HG02884 (cell line): ENCODE data around the gene USP49.
A peak's percentile ranks its signal among the peaks of the same experiment; 100 is the strongest.

Experiments
- ATAC-seq: cut with Tn5 transposase; IDR thresholded peaks from one replicate; pipeline ENCODE4 v1.9.1; 2021; ENCODE audit warnings: mild to moderate bottlenecking, moderate library complexity; ENCODE audit not compliant: unreplicated experiment

USP49 gene

DNA sequence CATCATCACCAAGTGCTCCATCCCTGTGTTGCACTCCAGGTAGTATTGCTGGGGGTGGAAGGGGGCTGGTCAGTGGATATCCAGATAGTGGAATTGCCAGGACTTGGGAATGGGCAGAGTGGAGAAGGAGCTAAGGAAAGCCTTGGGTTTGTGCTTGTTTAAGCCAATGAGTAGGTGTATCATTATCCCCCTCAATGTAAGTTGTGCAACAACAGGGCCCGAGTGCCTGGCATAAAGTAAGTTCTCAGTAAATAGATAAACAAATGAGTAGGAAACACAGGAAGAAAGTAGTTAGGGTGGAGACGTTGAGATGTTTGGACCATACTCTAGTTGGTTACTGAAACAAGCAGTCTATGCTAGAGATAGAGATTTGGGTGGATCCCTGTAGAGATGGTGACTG is 36.6 kb upstream of the USP49 start:
- ATAC-seq, result no peak

DNA sequence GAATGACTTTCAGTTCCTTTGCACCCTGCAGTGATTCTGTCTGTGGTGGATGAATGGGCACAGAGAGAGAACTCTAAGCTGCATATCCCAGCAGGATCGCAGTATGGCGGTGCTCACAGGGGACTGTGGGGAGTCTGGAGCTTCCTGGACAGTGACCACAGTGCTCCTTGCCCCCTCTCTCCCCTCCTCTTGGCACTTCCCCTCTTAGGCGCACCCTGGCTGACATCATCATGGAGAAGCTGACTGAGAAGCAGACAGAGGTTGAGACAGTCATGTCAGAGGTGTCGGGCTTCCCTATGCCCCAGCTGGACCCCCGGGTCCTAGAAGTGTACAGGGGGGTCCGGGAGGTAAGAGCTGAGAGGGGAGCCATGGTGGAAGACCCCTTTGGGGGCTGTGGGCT is 34.7 kb upstream of the USP49 start:
- ATAC-seq, result no peak

DNA sequence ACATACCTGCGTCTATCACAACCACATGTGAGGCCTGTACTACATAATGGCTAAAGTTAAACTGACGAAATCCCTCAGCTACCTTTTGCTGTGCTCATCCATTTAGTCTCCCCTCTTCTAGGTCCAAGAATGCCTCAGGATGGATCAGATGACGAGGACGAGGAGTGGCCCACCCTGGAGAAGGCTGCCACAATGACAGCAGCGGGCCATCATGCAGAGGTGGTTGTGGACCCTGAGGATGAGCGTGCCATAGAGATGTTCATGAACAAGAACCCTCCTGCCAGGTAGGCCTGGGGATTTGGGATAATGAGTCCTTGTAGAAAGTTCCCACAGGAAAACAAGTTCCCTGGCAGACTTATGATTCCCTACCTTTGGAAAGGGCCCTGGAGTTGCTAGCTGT is 32.1 kb upstream of the USP49 start:
- ATAC-seq, result no peak

DNA sequence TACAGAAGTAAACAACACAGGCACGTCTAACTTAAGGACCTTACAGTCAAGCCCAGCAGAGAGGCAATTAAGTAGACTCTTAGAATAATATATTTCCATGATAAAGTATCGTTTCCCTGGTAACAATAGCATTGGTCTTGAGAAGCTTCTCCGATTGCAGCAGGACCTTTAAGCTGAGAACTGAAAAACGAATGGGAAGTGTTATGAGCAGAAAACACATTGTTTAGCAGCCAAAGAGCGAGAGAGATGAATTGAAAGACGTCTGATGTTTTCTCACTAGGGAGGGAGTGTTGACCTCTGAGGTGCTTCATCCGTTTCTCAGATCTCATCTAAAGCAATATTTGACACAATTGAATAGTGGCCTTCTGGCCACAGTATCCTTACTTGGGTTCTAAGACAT is 27.0 kb upstream of the USP49 start:
- ATAC-seq, result no peak

DNA sequence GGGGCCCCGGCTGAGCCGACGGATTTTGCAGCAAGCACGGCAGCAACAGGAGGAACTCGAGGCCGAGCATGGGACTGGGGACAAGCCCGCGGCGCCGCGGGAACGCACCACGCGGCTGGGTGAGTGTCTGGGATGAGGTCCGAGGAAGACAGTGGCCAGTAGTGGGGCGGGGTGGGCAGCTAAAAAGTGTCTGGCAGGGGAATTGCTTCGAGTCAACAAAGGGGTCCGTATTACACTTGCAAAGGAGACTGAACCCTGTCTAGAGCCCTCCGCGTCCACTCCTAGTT is 26.5 kb upstream of the USP49 start:
- ATAC-seq, result peak; percentile 3

DNA sequence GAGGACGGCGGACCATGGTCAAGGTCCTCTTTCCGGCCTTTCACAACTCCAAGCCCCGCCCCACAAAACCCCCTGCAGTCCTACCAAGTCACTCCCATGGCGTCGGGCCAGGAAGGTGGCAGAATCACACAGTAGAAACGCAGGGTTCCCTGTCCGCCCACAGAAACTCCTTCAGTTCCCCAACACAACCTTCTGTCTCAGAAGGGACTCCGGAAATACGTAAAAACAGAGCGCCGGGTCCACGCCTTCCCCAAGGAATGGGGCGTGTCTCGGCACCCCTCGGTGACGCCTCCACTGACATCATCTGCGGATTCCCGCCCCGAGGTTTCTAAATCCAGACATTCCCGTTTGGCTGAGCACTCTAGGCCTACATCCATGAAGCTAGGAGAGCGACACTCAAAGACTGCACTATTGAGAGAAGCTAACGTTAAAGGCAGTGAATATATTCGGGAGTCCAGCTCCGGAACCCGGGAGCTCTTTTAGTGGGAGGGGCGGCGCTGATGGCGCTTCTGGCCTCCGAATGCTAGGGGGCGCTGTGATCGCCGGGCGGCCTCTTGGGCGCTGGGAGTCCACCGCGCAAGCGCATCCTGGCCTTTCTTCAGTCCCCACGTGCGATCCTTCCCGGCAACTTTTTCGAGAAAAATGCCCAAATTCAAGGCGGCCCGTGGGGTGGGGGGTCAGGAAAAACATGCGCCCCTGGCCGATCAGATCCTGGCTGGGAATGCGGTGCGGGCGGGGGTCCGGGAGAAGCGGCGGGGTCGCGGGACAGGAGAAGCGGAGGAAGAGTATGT is 25.9 kb upstream of the USP49 start, which contains the start of the genes BYSL and MED20:
Gene BYSL, plus strand, starts transcription at position 579 of the 791 bp plus-strand sequence. Its CDS starts 64 bp downstream, at position 643.
Gene MED20, minus strand, starts transcription at position 219 of the 791 bp plus-strand sequence. Its CDS starts 121 bp downstream, at position 98.
- ATAC-seq, result peak; percentile 85

DNA sequence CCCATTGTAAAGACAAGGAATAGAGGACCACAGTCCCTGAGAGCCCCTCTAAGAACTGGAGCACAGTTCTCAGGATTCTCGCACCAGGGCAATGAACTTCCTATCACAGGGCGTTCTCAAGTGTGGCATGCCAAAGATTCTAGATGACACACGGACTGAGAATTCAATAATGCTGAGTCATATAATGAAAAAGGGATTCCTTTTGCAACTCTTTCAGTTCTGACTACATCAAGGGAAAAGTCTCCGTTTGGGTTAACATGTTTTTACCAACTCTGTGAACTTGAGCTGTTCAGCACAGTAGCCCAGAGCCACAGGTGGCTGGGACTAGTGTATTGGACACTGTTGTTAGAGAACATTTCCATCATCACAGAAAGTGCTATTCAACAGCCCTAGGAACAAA is 22.4 kb upstream of the USP49 start:
- no peak for ATAC-seq

DNA sequence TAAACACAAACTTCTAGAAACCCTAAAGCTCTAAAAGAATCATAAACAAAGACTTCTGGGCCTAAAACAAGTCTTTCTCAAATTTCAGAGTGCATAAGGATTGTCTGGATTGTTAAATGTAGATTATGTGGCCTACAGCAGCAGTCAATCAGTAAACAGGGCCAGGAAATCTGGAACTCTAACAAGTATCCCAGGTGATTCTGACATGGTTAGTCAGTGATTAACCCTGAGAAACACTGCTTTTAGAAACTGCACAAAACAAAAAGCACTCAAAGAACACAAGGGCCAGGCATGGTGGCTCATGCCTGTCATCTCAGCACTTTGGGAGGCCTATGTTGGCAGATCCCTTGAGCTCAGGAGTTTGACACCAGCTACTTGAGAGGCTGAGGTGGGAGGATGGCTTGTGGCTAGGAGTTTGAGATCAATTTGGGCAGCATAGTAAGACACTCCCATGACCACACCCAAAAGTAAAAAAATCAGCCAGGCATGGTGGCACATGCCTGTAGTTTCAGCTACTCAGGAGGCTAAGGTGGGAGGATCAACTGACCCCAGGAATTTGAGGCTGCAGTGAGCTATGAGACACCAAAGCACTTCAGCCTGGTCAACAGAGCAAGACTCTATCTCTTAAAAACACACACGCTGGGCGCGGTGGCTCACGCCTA is 19.8 kb upstream of the USP49 start:
- ATAC-seq, result no peak

DNA sequence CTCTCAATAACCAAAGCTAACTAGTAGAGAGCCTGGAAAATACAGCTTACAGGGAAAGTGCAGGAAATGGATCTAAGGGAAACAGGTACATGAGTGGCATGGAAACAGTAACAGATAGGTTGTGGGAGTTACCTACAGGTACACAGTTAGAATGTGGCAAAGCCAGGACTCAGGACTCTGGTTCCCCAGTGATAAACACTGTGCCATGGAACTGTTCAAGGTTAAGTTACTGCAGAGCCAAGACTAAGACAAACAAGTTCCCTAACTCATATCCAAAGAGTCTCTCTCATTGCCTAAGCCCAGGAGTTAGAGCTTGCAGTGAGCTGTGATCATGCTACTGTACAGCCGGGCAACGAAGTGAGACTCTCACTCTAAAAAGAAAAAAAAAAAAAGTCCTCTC is 19.2 kb upstream of the USP49 start:
- no peak for ATAC-seq

DNA sequence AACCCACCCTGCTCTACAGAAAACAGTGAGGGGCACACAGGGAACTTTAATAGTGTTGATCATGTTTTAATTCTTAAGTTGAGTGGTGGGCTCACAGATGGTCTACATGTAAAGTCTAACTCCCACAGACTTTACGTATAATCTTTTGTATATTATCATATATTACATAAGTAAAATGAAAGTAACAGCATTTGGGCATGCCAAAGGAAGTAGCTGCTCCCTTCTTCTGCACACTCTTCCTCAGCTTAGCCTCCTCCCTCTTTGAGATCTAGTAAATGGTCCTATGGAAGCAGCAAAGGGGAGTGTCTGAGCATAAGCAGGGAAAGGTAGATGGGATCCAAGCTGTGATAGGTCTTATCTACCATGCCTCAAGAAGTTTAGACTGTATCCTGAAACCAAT is 14.6 kb upstream of the USP49 start:
- no peak for ATAC-seq

DNA sequence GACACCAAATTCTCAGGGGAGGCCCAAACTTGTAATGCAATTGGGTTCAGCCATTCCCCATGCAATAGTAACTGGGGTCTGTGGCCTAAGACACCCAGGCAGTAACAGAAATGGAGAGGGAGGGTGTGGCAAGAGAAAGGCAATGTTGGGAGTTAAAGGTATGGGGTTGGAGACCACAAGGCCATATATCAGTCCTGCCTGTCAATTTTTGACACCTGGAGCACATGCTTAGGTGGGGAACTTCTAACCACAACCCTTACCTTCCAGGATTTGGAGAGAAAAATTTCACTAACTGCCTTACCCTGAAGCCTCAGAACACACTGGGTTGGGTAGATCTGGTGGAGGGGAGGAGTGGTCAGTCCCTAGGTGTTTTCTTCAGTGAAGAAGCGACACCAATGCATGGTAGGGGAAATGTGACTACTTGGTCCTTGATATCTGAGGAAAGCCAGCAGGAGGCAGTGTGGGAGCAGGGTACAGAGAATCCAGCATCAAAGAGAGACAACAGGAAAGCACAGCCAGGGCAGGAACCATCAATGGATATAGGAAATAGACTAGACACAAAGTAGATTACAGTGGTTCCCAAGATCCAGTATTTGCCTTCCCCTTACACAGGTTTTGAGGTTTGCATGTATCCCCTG is 6.8 kb upstream of the USP49 start:
- no peak for ATAC-seq

DNA sequence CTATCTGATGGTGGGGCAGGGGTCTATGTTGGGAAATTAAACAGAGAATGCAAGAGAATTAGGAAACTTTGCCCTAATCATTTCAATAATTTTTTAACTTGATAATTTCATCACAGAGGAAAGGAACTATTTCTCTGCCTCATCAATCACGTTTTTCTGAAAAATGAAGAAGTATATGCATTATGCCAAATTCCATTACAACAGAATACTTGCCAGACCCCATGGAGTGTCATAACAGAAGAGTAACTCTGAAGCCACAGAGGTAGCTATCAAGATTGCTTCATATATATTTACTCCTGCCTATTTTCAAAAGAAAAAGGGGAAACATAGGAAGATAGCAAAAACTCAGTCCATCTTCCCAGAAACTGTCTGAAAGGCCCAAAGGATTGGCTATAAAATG is 5.7 kb upstream of the USP49 start:
- ATAC-seq, result no peak

DNA sequence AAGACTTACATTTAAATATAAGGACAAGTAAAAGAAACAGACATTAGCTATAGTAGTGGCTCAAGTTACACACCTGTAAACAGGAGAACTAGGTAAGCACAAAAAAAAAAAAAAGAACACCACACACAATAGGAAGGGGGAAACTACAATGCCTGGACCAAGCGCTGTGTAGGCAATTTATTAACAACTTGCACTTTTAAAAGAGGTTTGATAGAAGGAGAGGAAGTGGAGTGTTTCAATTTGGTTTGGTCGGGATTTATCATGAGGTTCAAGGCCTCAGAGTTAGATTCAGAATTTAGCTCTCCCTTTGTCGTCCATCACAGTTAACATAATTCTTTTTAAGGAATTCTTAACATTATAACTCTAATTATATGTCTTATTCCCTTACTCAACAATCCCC is 1.1 kb upstream of the USP49 start:
- no peak for ATAC-seq

DNA sequence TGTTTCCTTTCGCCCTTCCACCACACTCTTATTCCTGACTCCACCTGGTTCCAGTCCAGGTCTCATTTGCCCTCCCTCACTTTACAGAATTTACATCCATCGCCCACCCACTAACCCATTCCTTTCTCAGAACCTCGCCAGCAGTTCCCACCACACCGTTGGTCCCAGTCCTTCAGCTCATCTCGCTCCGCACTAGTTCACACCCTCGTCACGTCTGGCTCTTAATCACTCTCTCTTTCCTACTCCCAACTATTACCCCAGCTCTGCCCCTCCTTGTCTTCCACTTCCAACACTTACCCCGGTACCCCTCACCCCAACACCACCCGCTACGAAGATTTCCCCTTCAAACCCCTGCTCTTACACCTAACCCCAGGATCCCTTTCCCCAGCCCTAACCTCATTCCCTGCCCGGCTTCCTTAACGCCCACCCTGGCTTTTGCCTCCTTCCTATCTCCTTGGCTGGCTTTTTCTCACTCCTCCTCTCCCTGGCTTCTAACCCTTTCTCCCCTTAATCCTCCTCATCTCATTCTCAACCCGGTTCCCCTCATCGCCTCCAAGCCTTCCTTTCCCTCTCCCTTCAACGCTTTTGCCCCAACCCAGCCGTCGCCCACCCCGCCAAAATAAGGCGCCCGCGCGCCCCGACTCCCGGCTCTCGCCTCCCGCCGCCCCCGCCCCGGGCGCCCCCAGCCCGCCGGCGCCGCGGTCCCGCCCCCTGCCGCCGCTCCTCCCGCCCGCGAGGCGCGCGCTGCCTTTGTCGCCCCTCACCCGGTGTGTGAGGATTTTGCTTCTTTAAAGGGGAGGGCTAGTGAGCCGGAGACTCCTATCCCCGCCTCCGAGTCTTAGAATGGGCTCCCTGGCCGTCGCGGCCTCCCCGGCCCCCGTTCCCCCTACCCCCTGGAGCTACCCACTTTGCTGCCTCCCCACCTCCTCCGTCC is 542 bp downstream of the USP49 start:
- peak; percentile 12 for ATAC-seq

DNA sequence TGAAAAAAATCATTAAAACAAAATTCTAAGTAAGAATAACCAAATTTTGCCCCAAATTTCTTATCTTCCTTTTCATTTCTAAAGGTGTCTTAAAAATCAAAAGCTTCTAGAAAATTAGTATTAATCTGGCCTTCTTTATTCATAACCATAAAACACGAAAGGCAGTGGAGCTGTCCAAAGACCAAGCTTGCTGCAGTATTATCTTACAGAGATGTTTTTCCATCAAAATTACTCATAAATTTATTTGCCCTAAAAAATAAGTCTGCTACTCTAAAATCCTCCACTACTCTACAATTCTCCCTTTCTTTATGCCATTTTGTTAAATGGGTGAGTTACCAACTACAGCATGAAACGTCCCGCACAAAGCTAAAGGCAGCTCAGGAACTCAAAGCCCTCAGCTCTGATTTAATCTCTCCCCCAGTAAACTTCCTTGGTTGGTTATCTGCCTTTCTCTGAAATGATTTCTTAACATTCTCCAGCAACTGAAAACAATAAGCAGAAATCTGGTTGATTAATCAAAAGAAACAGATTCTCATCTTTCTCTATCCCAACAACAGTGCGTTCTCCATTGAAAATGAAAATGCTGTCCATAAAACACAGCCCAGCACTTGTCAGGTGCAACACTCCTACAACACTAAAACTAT is 2.1 kb downstream of the USP49 start:
- ATAC-seq, result no peak

DNA sequence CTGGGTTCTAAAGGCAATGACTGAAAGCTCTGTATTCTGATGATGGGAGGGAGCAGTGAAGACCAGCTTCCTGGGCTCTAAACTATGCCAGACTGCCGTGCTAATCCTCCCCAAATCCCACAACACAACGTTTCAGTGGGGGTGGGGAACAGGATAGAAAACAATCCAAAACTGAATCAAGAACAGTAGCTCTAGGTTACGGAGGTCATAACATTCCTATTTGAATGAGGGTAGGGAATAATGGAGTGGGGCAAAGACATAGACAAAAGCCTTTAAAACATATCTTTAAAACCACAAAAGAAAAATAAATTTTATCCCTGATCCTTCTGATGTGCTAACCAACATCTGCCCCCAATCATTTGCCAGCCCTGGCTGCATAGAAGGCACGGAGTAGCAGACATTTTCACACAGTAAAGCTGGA is 7.8 kb downstream of the USP49 start:
- ATAC-seq, result no peak

DNA sequence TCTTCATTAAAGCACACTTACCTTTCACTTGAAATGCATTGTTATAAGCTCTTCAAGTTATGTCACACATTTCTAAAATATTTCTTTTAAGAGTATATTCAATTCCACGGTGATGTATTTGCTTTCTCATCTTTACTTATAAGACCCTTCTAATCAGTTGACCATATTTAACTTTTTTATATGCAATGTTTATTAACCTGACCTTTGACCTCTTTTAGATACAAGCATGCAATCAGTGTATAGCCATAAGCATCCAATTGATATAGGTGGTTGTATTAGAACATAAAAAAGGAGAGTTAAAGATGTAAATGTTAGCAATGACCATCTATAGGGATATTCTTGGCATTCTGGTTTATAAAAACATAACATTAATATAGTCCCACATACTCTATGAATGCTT is 9.2 kb downstream of the USP49 start:
- ATAC-seq, result no peak

DNA sequence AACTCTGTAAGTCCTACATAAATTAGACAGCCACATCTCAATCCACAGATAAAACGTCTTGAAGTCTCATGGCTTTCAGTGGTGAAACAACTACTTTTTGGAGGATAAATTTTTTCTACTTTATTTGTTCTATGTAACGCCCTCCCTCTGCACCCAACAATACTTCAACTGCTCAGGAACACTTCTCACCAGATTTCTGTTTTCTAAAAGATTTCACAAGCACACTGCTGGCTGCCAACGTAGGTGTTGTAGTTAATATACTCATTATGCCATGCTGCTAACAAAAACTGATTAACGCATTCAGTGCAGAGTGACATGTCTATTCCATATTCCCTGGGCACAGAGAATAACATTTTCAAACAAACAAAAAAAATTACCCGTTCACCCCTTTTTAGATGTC is 10.2 kb downstream of the USP49 start:
- ATAC-seq, result no peak

DNA sequence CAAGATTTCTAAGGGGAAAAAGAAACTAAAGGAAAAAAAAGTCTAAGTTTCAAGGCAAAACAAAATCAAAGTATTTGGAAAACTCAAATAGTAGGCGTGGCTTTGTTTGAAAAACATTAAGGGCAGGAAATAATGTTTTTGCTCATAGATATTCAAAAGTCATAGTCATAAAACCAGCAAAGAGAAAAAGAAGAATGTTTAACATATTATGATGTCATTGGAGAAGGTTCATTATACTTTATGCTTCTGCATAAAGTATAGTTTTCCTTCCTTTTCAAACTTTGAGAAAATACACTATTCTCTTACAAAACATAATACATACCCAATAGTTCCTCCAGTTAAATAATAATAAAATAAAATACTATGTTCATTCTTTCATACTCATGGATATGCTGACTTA is 13.7 kb downstream of the USP49 start:
- ATAC-seq, result no peak

DNA sequence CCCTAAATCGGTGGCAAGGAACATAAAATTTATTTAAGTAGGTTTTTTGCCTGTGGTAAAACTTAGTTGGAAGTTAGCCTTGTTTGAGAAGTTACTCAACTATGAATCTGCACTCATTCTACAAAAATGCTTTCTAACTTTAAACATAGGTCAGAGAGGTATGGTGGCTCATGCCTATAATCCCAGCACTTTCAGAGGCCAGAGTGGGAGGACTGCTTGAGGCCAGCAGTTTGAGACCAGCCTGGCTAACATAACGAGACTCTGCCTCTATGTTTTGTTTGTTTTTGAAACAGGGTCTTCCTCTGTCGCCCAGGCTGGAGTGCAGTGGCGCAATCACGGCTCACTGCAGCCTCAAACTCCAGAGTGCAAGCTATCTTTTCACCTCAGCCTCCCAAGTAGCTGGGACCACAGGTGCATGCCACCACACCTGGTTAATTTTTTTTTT is 16.2 kb downstream of the USP49 start:
- no peak for ATAC-seq

DNA sequence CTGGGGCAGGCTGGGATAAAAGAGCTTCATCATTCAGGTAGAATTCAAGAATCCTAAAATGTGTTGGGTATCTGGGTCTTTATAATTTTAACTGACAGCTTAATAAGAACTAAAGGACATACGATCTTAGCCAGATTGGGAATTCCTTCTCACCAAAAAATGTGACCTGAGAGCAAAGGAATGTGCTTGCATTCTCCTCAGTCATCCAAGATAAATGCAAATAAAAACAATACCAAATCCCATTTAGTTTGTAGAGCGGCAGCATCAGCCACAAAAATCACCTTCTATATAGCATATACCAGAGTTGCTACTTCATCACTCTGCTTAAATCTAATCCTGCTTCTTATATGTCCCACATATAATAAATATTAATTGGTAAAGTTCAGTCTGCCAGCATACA is 16.9 kb downstream of the USP49 start:
- ATAC-seq, result no peak
